A673 (cell line): ENCODE results near the gene CHD9. TPM values are rescaled to one million over a fixed set of nuclear protein-coding genes. Genes with fewer than 3 reads are reported as not detected.
"Not testable (repeated sequence)": the region's sequence is repeated elsewhere in the genome, so short reads cannot be mapped to it uniquely, and the experiment has no call there.

Source experiments
- BruUV-seq: library from RNA; stranded (reverse); fragments of 400-500 nt; replicated peaks from 2 replicates; lab custom pipeline; 2021; lab: Mats Ljungman, UMichigan
- CTCF ChIA-PET: fragments of 300-600 bp; sonication (Branson Sonifier 250); formaldehyde crosslinking; loops from one replicate; lab custom pipeline; 2022; ENCODE audit warnings: antibody characterized with exemption; lab: Charles Lee
- POLR2A ChIA-PET: fragments of 300-600 bp; sonication (Branson Sonifier 250); formaldehyde crosslinking; loops from one replicate; lab custom pipeline; 2022; ENCODE audit warnings: antibody characterized with exemption; ENCODE audit not compliant: low non-redundant PET; lab: Charles Lee
- DNase-seq: peaks from one replicate; pipeline ENCODE4 v3.0.0-alpha.2; 2015; ENCODE audit warnings: low spot score
- H3K27ac ChIP-seq: fragments of 200-600 bp; sonication (generic); 2 replicates; pipeline ENCODE4 v1.5.1; 2016; ENCODE audit warnings: mixed run types, low read depth, mild to moderate bottlenecking, mixed read lengths, antibody characterized with exemption, low read length; ENCODE audit not compliant: poor library complexity, severe bottlenecking
- H3K27me3 ChIP-seq: fragments of 200-600 bp; sonication (generic); replicated peaks from 2 replicates; pipeline ENCODE4 v1.6.1; 2017; ENCODE audit warnings: mixed run types, low read depth, mild to moderate bottlenecking, mixed read lengths, antibody characterized with exemption, low read length; ENCODE audit not compliant: insufficient read depth, poor library complexity
- H3K36me3 ChIP-seq: fragments of 200-600 bp; sonication (generic); 2 replicates; pipeline ENCODE4 v1.6.1; 2016; ENCODE audit warnings: mixed run types, mild to moderate bottlenecking, mixed read lengths, antibody characterized with exemption, low read length; ENCODE audit not compliant: insufficient read depth, poor library complexity, severe bottlenecking
- H3K4me1 ChIP-seq: fragments of 200-600 bp; sonication (generic); 2 replicates; pipeline ENCODE4 v1.6.1; 2017; ENCODE audit warnings: mixed run types, mild to moderate bottlenecking, mixed read lengths, antibody characterized with exemption, low read length; ENCODE audit not compliant: insufficient read depth, poor library complexity, severe bottlenecking
- H3K4me3 ChIP-seq: fragments of 200-600 bp; sonication (generic); 2 replicates; pipeline ENCODE4 v1.5.1; 2016; ENCODE audit warnings: low read depth, mixed run types, mild to moderate bottlenecking, mixed read lengths, low read length; ENCODE audit not compliant: poor library complexity, severe bottlenecking
- H3K9me3 ChIP-seq: fragments of 200-600 bp; sonication (generic); 2 replicates; pipeline ENCODE4 v1.6.1; 2016; ENCODE audit warnings: mixed run types, low read depth, mild to moderate bottlenecking, mixed read lengths, antibody characterized with exemption, low read length; ENCODE audit not compliant: poor library complexity, severe bottlenecking
- EZH2 ChIP-seq: fragments of 200-600 bp; sonication (generic); IDR thresholded peaks from 2 replicates; pipeline ENCODE4 v1.6.1; 2017; ENCODE audit warnings: borderline replicate concordance, low read depth, mild to moderate bottlenecking, mixed read lengths, antibody characterized with exemption, low read length; ENCODE audit not compliant: poor library complexity, severe bottlenecking
- intact Hi-C: fragments of 100-400 bp; cut with micrococcal nuclease; formaldehyde crosslinking; loops from one replicate; pipeline ENCODE4 v1.10.0; 2022; ENCODE audit not compliant: unreplicated experiment
- total RNA-seq: library from RNA; stranded (reverse); gene quantifications from 2 replicates; pipeline ENCODE4 v1.2.3, GENCODE V29; 2021
- TF ChIP-seq, protein P1 (sequence below): fragments of 300-800, 200-600 bp; sonication (generic); conservative IDR thresholded peaks from 2 replicates; pipeline ENCODE4 v1.5.1; 2017; ENCODE audit warnings: low read depth, mild to moderate bottlenecking, antibody characterized with exemption, low read length, moderate library complexity, mixed read lengths

Gene CHD9
- total RNA-seq, 1 experiment from 2014 or later = 76.8 TPM

DNA sequence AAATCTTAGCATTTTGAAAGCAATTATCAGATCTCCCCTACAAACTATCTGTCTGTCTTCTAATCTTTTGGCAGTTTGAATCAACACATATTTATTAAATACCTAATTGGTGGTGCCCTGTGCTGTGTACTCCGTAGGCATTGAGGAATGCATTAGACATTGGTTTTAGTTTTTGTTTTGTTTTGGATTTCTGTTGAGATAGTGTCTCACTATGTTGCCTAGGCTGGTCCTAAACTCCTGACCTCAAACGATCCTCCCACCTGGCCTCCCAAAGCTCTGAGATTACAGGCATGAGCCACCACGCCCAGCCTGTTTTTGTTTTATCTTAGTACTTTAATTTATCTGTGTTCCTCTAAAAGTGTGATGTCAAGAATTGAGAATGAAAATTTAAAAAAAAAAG lies 254.7 kb downstream of the CHD9 start:
- peaks cover 86% of the 10 kb centered on the region for H3K36me3 ChIP-seq
- no peak overlapping the region for H3K27ac ChIP-seq
- BruUV-seq = no TSS peak
- CTCF ChIA-PET = no interaction called here
- no peak overlapping the region for H3K4me3 ChIP-seq
- H3K27me3 ChIP-seq = no peaks in the 10 kb centered on the region
- no peaks in the 10 kb centered on the region for H3K4me1 ChIP-seq
- intact Hi-C loops = no loop called here
- TF ChIP-seq, protein P1, sequence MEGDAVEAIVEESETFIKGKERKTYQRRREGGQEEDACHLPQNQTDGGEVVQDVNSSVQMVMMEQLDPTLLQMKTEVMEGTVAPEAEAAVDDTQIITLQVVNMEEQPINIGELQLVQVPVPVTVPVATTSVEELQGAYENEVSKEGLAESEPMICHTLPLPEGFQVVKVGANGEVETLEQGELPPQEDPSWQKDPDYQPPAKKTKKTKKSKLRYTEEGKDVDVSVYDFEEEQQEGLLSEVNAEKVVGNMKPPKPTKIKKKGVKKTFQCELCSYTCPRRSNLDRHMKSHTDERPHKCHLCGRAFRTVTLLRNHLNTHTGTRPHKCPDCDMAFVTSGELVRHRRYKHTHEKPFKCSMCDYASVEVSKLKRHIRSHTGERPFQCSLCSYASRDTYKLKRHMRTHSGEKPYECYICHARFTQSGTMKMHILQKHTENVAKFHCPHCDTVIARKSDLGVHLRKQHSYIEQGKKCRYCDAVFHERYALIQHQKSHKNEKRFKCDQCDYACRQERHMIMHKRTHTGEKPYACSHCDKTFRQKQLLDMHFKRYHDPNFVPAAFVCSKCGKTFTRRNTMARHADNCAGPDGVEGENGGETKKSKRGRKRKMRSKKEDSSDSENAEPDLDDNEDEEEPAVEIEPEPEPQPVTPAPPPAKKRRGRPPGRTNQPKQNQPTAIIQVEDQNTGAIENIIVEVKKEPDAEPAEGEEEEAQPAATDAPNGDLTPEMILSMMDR = no peak
- no peak for TF ChIP-seq EZH2
- POLR2A ChIA-PET = no interaction called here
- H3K9me3 ChIP-seq = no peaks in the 10 kb centered on the region
- no peak for DNase-seq

DNA sequence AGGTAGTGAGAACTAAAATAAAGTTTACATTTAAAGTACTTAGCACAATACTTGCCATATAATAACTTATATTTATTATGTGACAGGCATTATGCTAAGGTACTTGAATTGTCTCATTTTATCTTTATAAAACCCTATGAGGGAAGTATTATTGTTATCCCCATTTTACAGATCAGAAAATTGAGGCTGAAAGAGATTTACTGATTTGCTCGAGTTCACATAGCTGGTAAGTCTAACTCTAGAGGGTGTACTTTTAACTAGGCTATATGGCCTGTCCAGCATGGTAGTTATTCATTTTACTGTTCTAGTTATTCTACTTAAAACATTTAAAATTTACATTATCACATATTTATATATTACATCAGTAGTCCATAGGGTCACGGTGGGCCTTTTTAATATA lies 266.2 kb downstream of the CHD9 start:
- H3K36me3 ChIP-seq = peaks cover 96% of the 10 kb centered on the region

DNA sequence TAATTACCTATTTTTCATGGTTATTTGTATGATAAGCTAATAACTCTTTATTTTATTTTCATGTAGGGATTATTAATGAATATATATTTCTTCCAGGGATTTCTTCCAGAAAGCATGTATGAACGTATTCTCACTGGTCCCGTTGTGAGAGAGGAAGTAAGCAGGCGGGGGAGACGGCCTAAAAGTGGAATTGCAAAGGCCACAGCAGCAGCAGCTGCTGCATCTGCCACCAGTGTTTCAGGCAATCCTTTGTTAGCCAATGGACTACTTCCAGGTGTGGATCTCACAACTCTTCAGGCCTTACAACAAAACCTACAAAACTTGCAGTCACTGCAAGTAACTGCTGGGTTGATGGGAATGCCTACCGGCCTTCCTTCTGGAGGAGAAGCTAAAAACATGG lies 269.1 kb downstream of the CHD9 start:
- POLR2A ChIA-PET = no interaction called here

More for the DNA sequence above, 266.2 kb downstream of the CHD9 start:
- TF ChIP-seq, protein P1 = no peak
- TF ChIP-seq EZH2 = no peak
- ChIA-PET CTCF (no interaction called here), POLR2A (no interaction called here)
- intact Hi-C loops = no loop called here
- no peaks in the 10 kb centered on the region for H3K9me3 ChIP-seq
- H3K27me3 ChIP-seq = no peaks in the 10 kb centered on the region
- no peak overlapping the region for H3K4me3 ChIP-seq
- H3K4me1 ChIP-seq = no peaks in the 10 kb centered on the region
- no TSS peak for BruUV-seq
- DNase-seq = no peak
- H3K27ac ChIP-seq = no peak overlapping the region

DNA sequence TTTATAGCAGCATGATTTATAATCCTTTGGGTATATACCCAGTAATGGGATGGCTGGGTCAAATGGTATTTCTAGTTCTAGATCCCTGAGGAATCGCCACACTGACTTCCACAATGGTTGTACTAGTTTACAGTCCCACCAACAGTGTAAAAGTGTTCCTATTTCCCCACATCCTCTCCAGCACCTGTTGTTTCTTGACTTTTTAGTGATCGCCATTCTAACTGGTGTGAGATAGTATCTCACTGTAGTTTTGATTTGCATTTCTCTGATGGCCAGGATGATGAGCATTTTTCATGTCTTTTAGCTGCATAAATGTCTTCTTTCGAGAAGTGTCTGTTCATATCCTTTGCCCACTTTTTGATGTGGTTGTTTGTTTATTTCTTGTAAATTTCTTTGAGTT lies 276.2 kb downstream of the CHD9 start:
- H3K4me3 ChIP-seq, BruUV-seq, CTCF ChIA-PET, intact Hi-C loops, H3K36me3 ChIP-seq, H3K9me3 ChIP-seq, DNase-seq, POLR2A ChIA-PET, H3K27ac ChIP-seq, H3K4me1 ChIP-seq, H3K27me3 ChIP-seq: not testable (repeated sequence)

More for the DNA sequence above, 269.1 kb downstream of the CHD9 start:
- no peak overlapping the region for H3K27ac ChIP-seq
- no peak overlapping the region for H3K4me3 ChIP-seq
- intact Hi-C loops = no loop called here
- no peak for DNase-seq
- BruUV-seq = no TSS peak
- peaks cover 75% of the 10 kb centered on the region for H3K36me3 ChIP-seq
- H3K4me1 ChIP-seq = no peaks in the 10 kb centered on the region
- no peaks in the 10 kb centered on the region for H3K9me3 ChIP-seq
- CTCF ChIA-PET = no interaction called here
- no peaks in the 10 kb centered on the region for H3K27me3 ChIP-seq
- TF ChIP-seq, protein P1 = no peak
- TF ChIP-seq EZH2 = no peak
